ENCODE data around the gene PDGFRB.

PDGFRB gene

DNA sequence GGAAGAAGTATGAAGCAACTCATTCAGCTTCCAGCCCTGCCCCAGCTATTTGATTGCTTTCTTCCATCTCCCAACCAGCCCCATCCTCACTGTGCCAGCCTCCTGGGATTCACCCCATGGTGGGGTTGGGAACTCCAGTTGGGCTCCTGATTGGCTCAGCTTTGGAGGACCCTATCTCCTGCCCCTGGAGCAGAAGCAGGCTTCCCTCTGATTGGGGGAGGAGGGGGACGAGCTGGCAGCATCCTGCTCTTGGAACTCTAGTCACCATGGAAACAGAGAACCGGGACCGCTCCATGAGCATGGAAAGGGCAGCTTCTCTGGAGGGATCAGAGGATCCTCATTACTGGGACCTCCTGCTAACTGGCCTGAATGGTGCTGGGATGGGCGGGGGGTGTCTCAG lies 36.8 kb upstream of the PDGFRB start:
- TF ChIP-seq, protein P1, sequence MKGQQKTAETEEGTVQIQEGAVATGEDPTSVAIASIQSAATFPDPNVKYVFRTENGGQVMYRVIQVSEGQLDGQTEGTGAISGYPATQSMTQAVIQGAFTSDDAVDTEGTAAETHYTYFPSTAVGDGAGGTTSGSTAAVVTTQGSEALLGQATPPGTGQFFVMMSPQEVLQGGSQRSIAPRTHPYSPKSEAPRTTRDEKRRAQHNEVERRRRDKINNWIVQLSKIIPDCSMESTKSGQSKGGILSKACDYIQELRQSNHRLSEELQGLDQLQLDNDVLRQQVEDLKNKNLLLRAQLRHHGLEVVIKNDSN (IDR thresholded peaks at IDR 0.05), result no peak
- TF ChIP-seq NFIC (IDR thresholded peaks at IDR 0.05) (no peak), TCF12 (IDR thresholded peaks at IDR 0.05; ENCODE audit: low read depth) (no peak), RAD21 (IDR thresholded peaks at IDR 0.05; ENCODE audit: low read depth) (no peak), TAF1 (IDR thresholded peaks at IDR 0.05; ENCODE audit: low read depth) (no peak), ZBTB7A (IDR thresholded peaks at IDR 0.05; ENCODE audit: low read depth) (no peak), TEAD4 (IDR thresholded peaks at IDR 0.05) (no peak), CREB1 (IDR thresholded peaks at IDR 0.05; ENCODE audit: low read depth) (no peak), YY1 (IDR thresholded peaks at IDR 0.05; ENCODE audit: low read depth) (no peak), EP300 (IDR thresholded peaks at IDR 0.05; ENCODE audit: borderline replicate concordance) (no peak), EGR1 (IDR thresholded peaks at IDR 0.05) (no peak), CEBPB (IDR thresholded peaks at IDR 0.05) (no peak), FOXM1 (IDR thresholded peaks at IDR 0.05; ENCODE audit: borderline replicate concordance, low read depth) (no peak)
- TF ChIP-seq, protein P2, sequence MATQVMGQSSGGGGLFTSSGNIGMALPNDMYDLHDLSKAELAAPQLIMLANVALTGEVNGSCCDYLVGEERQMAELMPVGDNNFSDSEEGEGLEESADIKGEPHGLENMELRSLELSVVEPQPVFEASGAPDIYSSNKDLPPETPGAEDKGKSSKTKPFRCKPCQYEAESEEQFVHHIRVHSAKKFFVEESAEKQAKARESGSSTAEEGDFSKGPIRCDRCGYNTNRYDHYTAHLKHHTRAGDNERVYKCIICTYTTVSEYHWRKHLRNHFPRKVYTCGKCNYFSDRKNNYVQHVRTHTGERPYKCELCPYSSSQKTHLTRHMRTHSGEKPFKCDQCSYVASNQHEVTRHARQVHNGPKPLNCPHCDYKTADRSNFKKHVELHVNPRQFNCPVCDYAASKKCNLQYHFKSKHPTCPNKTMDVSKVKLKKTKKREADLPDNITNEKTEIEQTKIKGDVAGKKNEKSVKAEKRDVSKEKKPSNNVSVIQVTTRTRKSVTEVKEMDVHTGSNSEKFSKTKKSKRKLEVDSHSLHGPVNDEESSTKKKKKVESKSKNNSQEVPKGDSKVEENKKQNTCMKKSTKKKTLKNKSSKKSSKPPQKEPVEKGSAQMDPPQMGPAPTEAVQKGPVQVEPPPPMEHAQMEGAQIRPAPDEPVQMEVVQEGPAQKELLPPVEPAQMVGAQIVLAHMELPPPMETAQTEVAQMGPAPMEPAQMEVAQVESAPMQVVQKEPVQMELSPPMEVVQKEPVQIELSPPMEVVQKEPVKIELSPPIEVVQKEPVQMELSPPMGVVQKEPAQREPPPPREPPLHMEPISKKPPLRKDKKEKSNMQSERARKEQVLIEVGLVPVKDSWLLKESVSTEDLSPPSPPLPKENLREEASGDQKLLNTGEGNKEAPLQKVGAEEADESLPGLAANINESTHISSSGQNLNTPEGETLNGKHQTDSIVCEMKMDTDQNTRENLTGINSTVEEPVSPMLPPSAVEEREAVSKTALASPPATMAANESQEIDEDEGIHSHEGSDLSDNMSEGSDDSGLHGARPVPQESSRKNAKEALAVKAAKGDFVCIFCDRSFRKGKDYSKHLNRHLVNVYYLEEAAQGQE (IDR thresholded peaks at IDR 0.05; ENCODE audit: low read depth), result no peak
- TF ChIP-seq, protein P3, sequence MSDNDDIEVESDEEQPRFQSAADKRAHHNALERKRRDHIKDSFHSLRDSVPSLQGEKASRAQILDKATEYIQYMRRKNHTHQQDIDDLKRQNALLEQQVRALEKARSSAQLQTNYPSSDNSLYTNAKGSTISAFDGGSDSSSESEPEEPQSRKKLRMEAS (IDR thresholded peaks at IDR 0.05), result no peak

DNA sequence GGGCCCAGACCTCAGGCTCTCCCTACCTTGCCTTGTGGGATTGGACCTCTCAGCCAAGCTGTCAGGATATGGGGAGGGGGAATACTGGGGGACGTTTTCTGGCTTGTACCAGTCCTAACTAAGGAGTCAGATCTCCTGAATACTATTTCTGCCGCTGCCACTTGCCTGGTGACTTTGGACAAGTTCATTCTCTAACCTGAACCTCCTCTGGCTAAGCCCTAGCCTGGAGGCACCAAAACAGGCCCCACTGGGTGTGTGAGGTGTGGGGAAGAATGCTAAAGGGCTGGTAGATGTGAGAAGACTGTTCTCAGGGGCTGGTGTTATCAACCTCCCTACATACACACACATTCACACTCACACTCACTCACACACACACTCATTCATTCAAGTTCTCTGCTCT lies 35.3 kb upstream of the PDGFRB start:
- TF ChIP-seq YY1 (IDR thresholded peaks at IDR 0.05; ENCODE audit: low read depth) (no peak), ZBTB7A (IDR thresholded peaks at IDR 0.05; ENCODE audit: low read depth) (no peak), EP300 (IDR thresholded peaks at IDR 0.05; ENCODE audit: borderline replicate concordance) (no peak), TEAD4 (IDR thresholded peaks at IDR 0.05) (no peak), CEBPB (IDR thresholded peaks at IDR 0.05) (no peak)
- TF ChIP-seq, protein P1 (IDR thresholded peaks at IDR 0.05), result no peak

DNA sequence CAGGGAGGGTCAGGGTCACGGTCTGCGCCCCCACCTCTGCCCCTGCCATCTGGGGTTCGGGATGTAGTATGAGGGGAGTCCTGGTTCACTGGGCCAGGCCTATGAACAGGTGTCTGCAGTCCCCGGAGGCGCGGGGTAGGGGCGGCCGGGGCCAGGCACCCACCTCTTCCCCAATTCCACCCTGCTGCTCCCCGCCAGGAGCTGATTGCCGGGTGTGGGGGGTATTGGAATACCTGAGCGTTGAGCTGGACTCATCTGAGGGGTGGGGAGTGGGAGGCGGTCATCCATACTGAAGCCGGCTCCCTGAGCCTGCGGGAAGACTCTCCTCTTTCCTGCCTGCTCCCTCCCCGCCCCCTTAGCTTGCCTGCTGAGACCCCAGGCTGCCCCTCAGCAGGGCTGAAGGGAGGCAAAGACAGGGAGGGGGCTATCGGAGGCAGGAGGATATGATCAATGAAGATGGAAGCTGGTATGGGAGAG lies 34.9 kb upstream of the PDGFRB start:
- TF ChIP-seq CREB1 (IDR thresholded peaks at IDR 0.05; ENCODE audit: low read depth) (no peak), ZBTB7A (IDR thresholded peaks at IDR 0.05; ENCODE audit: low read depth) (no peak), TCF12 (IDR thresholded peaks at IDR 0.05; ENCODE audit: low read depth) (no peak), TEAD4 (IDR thresholded peaks at IDR 0.05) (no peak), YY1 (IDR thresholded peaks at IDR 0.05; ENCODE audit: low read depth) (no peak), CEBPB (IDR thresholded peaks at IDR 0.05) (no peak), FOXM1 (IDR thresholded peaks at IDR 0.05; ENCODE audit: borderline replicate concordance, low read depth) (no peak), NFIC (IDR thresholded peaks at IDR 0.05) (no peak), TAF1 (IDR thresholded peaks at IDR 0.05; ENCODE audit: low read depth) (no peak), EGR1 (IDR thresholded peaks at IDR 0.05) (no peak)
- TF ChIP-seq, protein P1 (IDR thresholded peaks at IDR 0.05), result no peak
- TF ChIP-seq, protein P2 (IDR thresholded peaks at IDR 0.05; ENCODE audit: low read depth), result no peak

DNA sequence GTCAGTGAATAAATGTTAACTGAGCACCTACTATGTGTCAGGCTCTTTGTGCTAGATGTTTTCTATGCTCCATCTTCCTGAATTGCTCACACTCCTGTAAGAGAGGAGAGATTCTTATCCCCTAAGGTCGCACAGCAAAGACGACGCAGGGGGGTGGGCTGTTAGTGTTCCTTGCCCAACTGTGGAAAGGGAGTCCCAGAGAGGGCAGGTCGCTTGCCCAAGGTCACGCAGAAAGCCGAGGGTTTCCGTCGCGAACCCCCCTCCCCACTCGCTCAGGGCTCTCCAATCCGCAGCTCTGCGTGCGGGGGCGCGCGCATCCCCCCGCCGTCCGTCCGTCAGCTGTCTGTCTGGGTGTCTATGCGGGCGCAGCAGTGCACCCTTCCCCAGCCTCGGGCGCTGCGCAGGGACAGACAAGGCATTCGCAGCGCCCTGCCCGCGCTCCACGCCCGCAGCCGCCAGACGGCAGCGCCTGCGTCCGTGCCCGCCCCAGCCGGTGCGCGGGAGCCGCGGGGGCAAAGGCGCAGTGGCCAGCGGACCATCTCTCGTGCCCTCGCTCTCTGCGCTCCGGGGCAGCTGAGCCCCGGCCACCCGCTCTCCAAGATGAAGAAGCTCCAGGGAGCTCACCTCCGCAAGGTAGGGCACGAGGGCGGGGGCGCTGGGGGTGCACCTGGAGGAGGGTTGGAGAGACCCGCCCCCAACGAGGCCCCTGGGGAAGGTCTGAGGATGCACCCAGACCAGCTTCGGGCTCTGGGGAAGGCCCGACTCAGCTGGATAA lies 34.3 kb upstream of the PDGFRB start, which contains the start of gene SLC6A7:
Gene SLC6A7 (plus strand): TSS at position 335 of the 775 bp plus-strand sequence. CDS start 266 bp downstream, at position 601.
- TF ChIP-seq, protein P1 (IDR thresholded peaks at IDR 0.05), result no peak
- TF ChIP-seq TAF1 (IDR thresholded peaks at IDR 0.05; ENCODE audit: low read depth), result no peak
- no peak for TF ChIP-seq TEAD4 (IDR thresholded peaks at IDR 0.05)
- TF ChIP-seq ZBTB7A (IDR thresholded peaks at IDR 0.05; ENCODE audit: low read depth), result no peak
- no peak for TF ChIP-seq EGR1 (IDR thresholded peaks at IDR 0.05)
- TF ChIP-seq, protein P3 (IDR thresholded peaks at IDR 0.05), result no peak
- no peak for TF ChIP-seq TCF12 (IDR thresholded peaks at IDR 0.05; ENCODE audit: low read depth)
- TF ChIP-seq YY1 (IDR thresholded peaks at IDR 0.05; ENCODE audit: low read depth), result no peak
- TF ChIP-seq RAD21 (IDR thresholded peaks at IDR 0.05; ENCODE audit: low read depth), result no peak
- TF ChIP-seq, protein P2 (IDR thresholded peaks at IDR 0.05; ENCODE audit: low read depth), result no peak
- no peak for TF ChIP-seq FOXM1 (IDR thresholded peaks at IDR 0.05; ENCODE audit: borderline replicate concordance, low read depth)
- no peak for TF ChIP-seq NFIC (IDR thresholded peaks at IDR 0.05)
- no peak for TF ChIP-seq EP300 (IDR thresholded peaks at IDR 0.05; ENCODE audit: borderline replicate concordance)
